OCI-LY1 (cell line): ENCODE data around the gene PRR20D.

Experiments
- CTCF ChIP-seq: fragments of 200-600 bp; sonication (generic), shearing (Covaris generic); IDR thresholded peaks from 2 replicates; pipeline ENCODE4 v1.5.1; 2017; ENCODE audit warnings: mild to moderate bottlenecking, antibody characterized with exemption, low read length, moderate library complexity, mixed read lengths
- EZH2 ChIP-seq: fragments of 200-600 bp; sonication (generic), shearing (Covaris generic); IDR thresholded peaks from 2 replicates; pipeline ENCODE4 v1.8.0; 2017; ENCODE audit warnings: borderline replicate concordance, mixed run types, mild to moderate bottlenecking, antibody characterized with exemption, low read length, moderate library complexity, mixed read lengths

- TF ChIP-seq CTCF (no peak), EZH2 (no peak)
These were observed 21.4 kb upstream of the PRR20D start for GRCh38 chr13:57138988-57139387.
